Naive thymus-derived CD4-positive, alpha-beta T cell (primary cell): ENCODE measurements around the gene WNT10A. TPM values are rescaled to one million over a fixed set of nuclear protein-coding genes. Genes with fewer than 3 reads are reported as not detected.

Experiments
- ATAC-seq: fragments of 150-1000 bp; cut with Tn5 transposase; 2 replicates; pipeline ENCODE4 v1.10.0; 2021; ENCODE audit warnings: mild to moderate bottlenecking, moderate library complexity
- CTCF ChIA-PET: fragments of 350-600 bp; sonication (Branson Sonifier 250); formaldehyde crosslinking; loops from one replicate; lab custom pipeline; 2021; ENCODE audit warnings: antibody characterized with exemption; lab: Charles Lee
- POLR2A ChIA-PET: fragments of 350-600 bp; sonication (Branson Sonifier 250); formaldehyde crosslinking; loops from one replicate; lab custom pipeline; 2021; ENCODE audit warnings: antibody characterized with exemption, inconsistent platforms; lab: Charles Lee
- DNase-seq, 9 donors: peaks; one replicate each; pipeline versions ENCODE4 v3.0.0 to v3.0.0-alpha.2; 2020 to 2022; ENCODE audit warnings: mixed read lengths in 1 of 9
- H3K27ac ChIP-seq: one replicate; pipeline ENCODE4 v1.7.0; 2013; ENCODE audit warnings: mild to moderate bottlenecking, low read depth, low read length, moderate library complexity
- H3K27me3 ChIP-seq, 2 donors: one replicate each; pipeline ENCODE4 v1.7.0; 2013; ENCODE audit warnings: low read length in 2 of 2, mild to moderate bottlenecking in 2 of 2, moderate library complexity in 2 of 2; ENCODE audit not compliant: control insufficient read depth in 2 of 2, insufficient read depth in 2 of 2
- H3K36me3 ChIP-seq, 3 experiments: 1 replicate in 2 of 3; 2 replicates in 1 of 3; pipeline ENCODE4 v1.7.0; 2013; ENCODE audit warnings: low read length in 3 of 3, mild to moderate bottlenecking in 3 of 3, moderate library complexity in 1 of 3; ENCODE audit not compliant: insufficient read depth in 3 of 3, control insufficient read depth in 2 of 3
- H3K4me1 ChIP-seq, 2 donors: one replicate each; pipeline ENCODE4 v1.7.0; 2013; ENCODE audit warnings: low read length in 2 of 2, mild to moderate bottlenecking in 2 of 2, moderate library complexity in 1 of 2; ENCODE audit not compliant: control insufficient read depth in 2 of 2, insufficient read depth in 2 of 2
- H3K4me3 ChIP-seq: 2 replicates; pipeline ENCODE4 v1.7.0; 2013; ENCODE audit warnings: mild to moderate bottlenecking, low read length
- H3K9me3 ChIP-seq, 3 experiments: 1 replicate in 2 of 3; 2 replicates in 1 of 3; pipeline ENCODE4 v1.7.0; 2013; ENCODE audit warnings: low read length in 3 of 3; ENCODE audit not compliant: control insufficient read depth in 2 of 3
- H3K27ac Mint-ChIP-seq, 9 donors: one replicate each; pipeline ENCODE4 v1.8.0; 2020 to 2022; ENCODE audit warnings: mixed read lengths in 9 of 9, mild to moderate bottlenecking in 8 of 9, moderate library complexity in 5 of 9, inconsistent platforms in 2 of 9
- H3K27me3 Mint-ChIP-seq, 5 donors: one replicate each; pipeline ENCODE4 v1.8.0; 2021 to 2022; ENCODE audit warnings: mixed read lengths in 5 of 5, mild to moderate bottlenecking in 1 of 5
- H3K36me3 Mint-ChIP-seq, 5 donors: one replicate each; pipeline ENCODE4 v1.8.0; 2020 to 2022; ENCODE audit warnings: mixed read lengths in 5 of 5, mild to moderate bottlenecking in 3 of 5, inconsistent platforms in 1 of 5
- H3K4me1 Mint-ChIP-seq, 7 donors: one replicate each; pipeline ENCODE4 v1.8.0; 2020 to 2022; ENCODE audit warnings: mixed read lengths in 7 of 7, mild to moderate bottlenecking in 3 of 7, inconsistent platforms in 1 of 7
- H3K4me3 Mint-ChIP-seq, 10 donors: one replicate each; pipeline ENCODE4 v1.8.0; 2020 to 2022; ENCODE audit warnings: mild to moderate bottlenecking in 10 of 10, mixed read lengths in 10 of 10, moderate library complexity in 6 of 10, inconsistent platforms in 2 of 10
- H3K9me3 Mint-ChIP-seq, 11 donors: one replicate each; pipeline ENCODE4 v1.8.0; 2020 to 2022; ENCODE audit warnings: mixed read lengths in 11 of 11, mild to moderate bottlenecking in 4 of 11, inconsistent platforms in 1 of 11, moderate library complexity in 1 of 11
- intact Hi-C, 2 donors: fragments of 100-400 bp; cut with micrococcal nuclease; formaldehyde crosslinking; loops; one replicate each; pipeline ENCODE4 v1.15.1; 2023
- polyA plus RNA-seq, 2 donors: library from polyadenylated mRNA; unstranded; fragments of 300-500 nt; fragmentation: Illumina TruSeq; gene quantifications; one replicate each; pipeline ENCODE4 v1.2.3, GENCODE V29; 2021
- total RNA-seq, 6 experiments: library from RNA in 5 of 6; stranded (reverse) in 5 of 6; gene quantifications; 1 replicate in 5 of 6; 2 replicates in 1 of 6; pipeline ENCODE4 v1.2.3 and lab custom pipeline; 2021 to 2026

The WNT10A gene
- total and polyA plus RNA-seq, 7 experiments from 2014 or later = 0.19 to 4.2 (median 2.8) TPM

- Histone ChIP-seq H3K4me1 (peaks cover 32 to 41% of the 10 kb centered on the region in 2 donors), H3K36me3 (no peaks in the 10 kb centered on the region), H3K27me3 (peaks cover 0 to 3% of the 10 kb centered on the region in 2 donors), H3K4me3 (no peak overlapping the region), H3K27ac (no peak overlapping the region), H3K9me3 (no peaks in the 10 kb centered on the region)
- no peaks in the 10 kb centered on the region for H3K9me3 Mint-ChIP-seq
- H3K27ac Mint-ChIP-seq = no peak overlapping the region
- H3K4me1 Mint-ChIP-seq = peaks cover 29 to 39% (median 34%) of the 10 kb centered on the region in 7 donors
- H3K36me3 Mint-ChIP-seq = peaks cover 0 to 5% (median 0%) of the 10 kb centered on the region in 5 donors
- H3K4me3 Mint-ChIP-seq = no peak overlapping the region
- POLR2A ChIA-PET = interaction anchor here (13.6 kb wide), 1 partner anchor 20 kb away, joined by 305 read pairs; the partner anchor contains the start of gene WNT10A
- peaks cover 23 to 70% (median 43%) of the 10 kb centered on the region in 5 donors for H3K27me3 Mint-ChIP-seq
- no peak for ATAC-seq
- DNase-seq = no peak
- intact Hi-C loops = loop anchor here (5.0 to 10.0 kb wide), 10 partner anchors 187 to 614 kb away; partner anchors contain the start of genes CNOT9 (in 2 of the 2), GMPPA (in 2 of the 2), USP37 (in 2 of the 2) and DNAJB2 (in 1 of the 2)
- CTCF ChIA-PET = interaction anchor here (0.6 to 15.8 kb wide), 5 partner anchors 11 to 47 kb away, joined by 3 to 627 read pairs (median 10); partner anchors contain the start of gene WNT10A
Observed at GRCh38 chr2:218899147-218899546, 18.5 kb downstream of the WNT10A start.

GRCh38 chr2:218902427-218902826 lies 21.8 kb downstream of the WNT10A start:
- peaks cover 6 to 12% of the 10 kb centered on the region in 2 donors for H3K4me1 ChIP-seq
- Mint-ChIP-seq H3K36me3 (peaks cover 0 to 4% (median 0%) of the 10 kb centered on the region in 5 donors), H3K4me1 (peaks cover 8 to 12% (median 11%) of the 10 kb centered on the region in 7 donors), H3K4me3 (no peak overlapping the region), H3K27ac (no peak overlapping the region), H3K9me3 (no peaks in the 10 kb centered on the region), H3K27me3 (peaks cover 36 to 68% (median 55%) of the 10 kb centered on the region in 5 donors)
- CTCF ChIA-PET = interaction anchor here (15.8 kb wide), 1 partner anchor 24 kb away, joined by 627 read pairs; the partner anchor contains the start of gene WNT10A
- intact Hi-C loops = no loop called here
- no peaks in the 10 kb centered on the region for H3K36me3 ChIP-seq
- DNase-seq = no peak
- peaks cover 0 to 3% of the 10 kb centered on the region in 2 donors for H3K27me3 ChIP-seq
- POLR2A ChIA-PET = no interaction called here
- ATAC-seq = no peak
- no peak overlapping the region for H3K27ac ChIP-seq
- no peaks in the 10 kb centered on the region for H3K9me3 ChIP-seq
- H3K4me3 ChIP-seq = no peak overlapping the region

- intact Hi-C loops = no loop called here
- no peaks in the 10 kb centered on the region for H3K9me3 Mint-ChIP-seq
Observed at GRCh38 chr2:218904176-218904575, 23.5 kb downstream of the WNT10A start.

DNA sequence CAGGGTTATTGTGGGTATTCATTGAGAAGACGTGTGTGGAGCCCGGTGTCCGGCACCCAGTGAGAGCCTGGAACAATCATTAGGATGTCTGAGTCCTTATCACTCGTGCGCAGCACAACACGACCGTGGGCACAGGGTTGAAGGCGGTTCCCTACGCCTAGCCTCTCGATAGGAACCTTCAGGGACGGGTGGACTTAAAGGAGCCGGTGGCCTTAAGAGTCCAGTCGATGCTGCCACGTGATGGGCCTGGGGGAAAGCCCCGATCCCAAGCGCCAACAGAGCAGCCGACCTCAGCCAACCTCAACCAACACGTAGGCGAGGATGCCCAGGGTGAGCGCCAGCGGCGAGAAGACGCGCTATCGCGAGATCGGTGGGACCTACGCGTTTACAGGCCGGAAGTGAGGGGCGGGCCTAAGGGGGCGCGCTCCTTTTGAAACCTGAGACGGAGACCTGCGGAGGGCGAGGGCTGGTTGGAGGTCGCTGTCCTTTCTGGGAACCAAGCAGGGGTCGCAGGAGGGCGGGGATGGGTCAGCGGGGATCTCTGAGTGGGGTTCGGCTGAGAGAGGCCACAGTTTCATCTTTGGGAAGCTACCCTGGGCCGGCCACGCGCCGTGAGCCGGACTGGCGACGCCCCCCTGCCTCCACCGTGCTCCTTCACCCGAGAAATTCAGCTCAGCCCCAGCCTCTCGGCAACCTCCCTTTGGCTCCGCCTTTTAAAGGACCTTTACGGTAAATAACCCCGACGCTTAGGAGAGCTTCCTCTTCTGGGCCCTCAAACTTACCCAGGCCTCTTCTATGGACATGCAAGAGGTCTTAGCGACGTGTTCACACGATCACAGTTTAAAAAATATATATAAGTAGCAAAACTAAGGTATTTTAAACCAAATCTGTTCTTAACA lies 28.3 kb downstream of the WNT10A start:
- Mint-ChIP-seq H3K27me3 (peaks cover 14 to 38% (median 16%) of the 10 kb centered on the region in 5 donors), H3K9me3 (no peaks in the 10 kb centered on the region), H3K27ac (peak overlapping the region in 8 of 9 donors; percentile 10 to 88 (median 80)), H3K4me3 (peak overlapping the region; percentile 82 to 94 (median 86)), H3K36me3 (no peaks in the 10 kb centered on the region), H3K4me1 (peaks cover 0 to 12% (median 6%) of the 10 kb centered on the region in 7 donors)
- H3K27ac ChIP-seq = peak overlapping the region; percentile 53
- intact Hi-C loops = loop anchor here in 1 of 2 donors (1.0 to 2.0 kb wide), 6 partner anchors 11 to 250 kb away; partner anchors contain the start of genes BCS1L, RNF25, STK36 and TTLL4
- peak; percentile 98 for ATAC-seq
- H3K9me3 ChIP-seq = no peaks in the 10 kb centered on the region
- H3K36me3 ChIP-seq = no peaks in the 10 kb centered on the region
- ChIA-PET CTCF (interaction anchor here (2.3 kb wide), 1 partner anchor 10 kb away, joined by 10 read pairs; no protein-coding TSS in a partner anchor), POLR2A (interaction anchor here (1.3 kb wide), 1 partner anchor 11 kb away, joined by 3 read pairs; no protein-coding TSS in a partner anchor)
- peak overlapping the region; percentile 65 for H3K4me3 ChIP-seq
- DNase-seq = peak; percentile 78 to 89 (median 86)
- peaks cover 10 to 12% of the 10 kb centered on the region in 2 donors for H3K4me1 ChIP-seq
- no peaks in the 10 kb centered on the region for H3K27me3 ChIP-seq

More at GRCh38 chr2:218904176-218904575, 23.5 kb downstream of the WNT10A start:
- Mint-ChIP-seq H3K4me3 (no peak overlapping the region), H3K27me3 (peaks cover 36 to 62% (median 47%) of the 10 kb centered on the region in 5 donors), H3K4me1 (peaks cover 0 to 11% (median 6%) of the 10 kb centered on the region in 7 donors), H3K36me3 (peaks cover 0 to 4% (median 0%) of the 10 kb centered on the region in 5 donors), H3K27ac (no peak overlapping the region)
- Histone ChIP-seq H3K36me3 (no peaks in the 10 kb centered on the region), H3K27ac (no peak overlapping the region), H3K27me3 (peaks cover 0 to 3% of the 10 kb centered on the region in 2 donors), H3K4me3 (no peak overlapping the region), H3K4me1 (peaks cover 6 to 7% of the 10 kb centered on the region in 2 donors), H3K9me3 (no peaks in the 10 kb centered on the region)
- ATAC-seq (no peak), DNase-seq (no peak)
- ChIA-PET CTCF (interaction anchor here (15.8 kb wide), 1 partner anchor 26 kb away, joined by 627 read pairs; the partner anchor contains the start of gene WNT10A), POLR2A (interaction anchor here (0.6 kb wide), 2 partner anchors 18 to 684 kb away, joined by 3 read pairs; no protein-coding TSS in a partner anchor)

DNA sequence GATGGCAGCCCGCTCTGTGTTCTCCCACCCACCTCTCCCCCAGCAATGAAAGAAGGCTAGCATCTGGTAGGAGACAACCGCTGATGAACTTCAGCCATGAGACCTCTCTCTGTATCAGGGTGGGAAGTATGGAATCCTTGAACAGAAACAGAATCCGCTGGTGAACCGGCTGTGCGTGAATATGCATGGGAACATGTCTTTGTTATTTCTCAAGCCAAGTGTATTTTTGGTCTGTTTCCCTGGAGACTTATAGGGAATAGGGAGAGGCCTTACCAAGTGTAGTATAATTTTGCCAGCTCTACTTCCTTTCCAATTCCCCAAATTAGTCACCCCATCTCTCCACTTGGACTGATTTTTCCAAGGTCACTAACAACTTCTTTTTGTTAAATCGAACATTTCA lies 30.1 kb downstream of the WNT10A start:
- intact Hi-C loops = loop anchor here in 1 of 2 donors (5.0 kb wide), 1 partner anchor 33 kb away; no protein-coding TSS in a partner anchor
- H3K27ac ChIP-seq = no peak overlapping the region
- Mint-ChIP-seq H3K36me3 (no peaks in the 10 kb centered on the region), H3K4me3 (no peak overlapping the region), H3K9me3 (no peaks in the 10 kb centered on the region), H3K27me3 (peaks cover 12 to 42% (median 15%) of the 10 kb centered on the region in 5 donors), H3K27ac (no peak overlapping the region), H3K4me1 (peaks cover 0 to 12% (median 6%) of the 10 kb centered on the region in 7 donors)
- CTCF ChIA-PET = interaction anchor here (0.7 to 2.3 kb wide), 3 partner anchors 12 to 166 kb away, joined by 3 to 10 read pairs (median 4); no protein-coding TSS in a partner anchor
- H3K9me3 ChIP-seq = no peaks in the 10 kb centered on the region
- no peak for DNase-seq
- POLR2A ChIA-PET = no interaction called here
- H3K36me3 ChIP-seq = no peaks in the 10 kb centered on the region
- H3K27me3 ChIP-seq = no peaks in the 10 kb centered on the region
- no peak for ATAC-seq
- H3K4me1 ChIP-seq = peaks cover 10 to 12% of the 10 kb centered on the region in 2 donors
- H3K4me3 ChIP-seq = no peak overlapping the region

- Histone ChIP-seq H3K27ac (no peak overlapping the region), H3K27me3 (no peaks in the 10 kb centered on the region), H3K4me1 (no peaks in the 10 kb centered on the region), H3K9me3 (no peaks in the 10 kb centered on the region), H3K4me3 (no peak overlapping the region), H3K36me3 (no peaks in the 10 kb centered on the region)
- H3K9me3 Mint-ChIP-seq = peaks cover 3 to 15% (median 7%) of the 10 kb centered on the region in 11 donors
- H3K27me3 Mint-ChIP-seq = peaks cover 40 to 75% (median 59%) of the 10 kb centered on the region in 5 donors
- intact Hi-C loops = no loop called here
- no peaks in the 10 kb centered on the region for H3K4me1 Mint-ChIP-seq
- POLR2A ChIA-PET = no interaction called here
- H3K36me3 Mint-ChIP-seq = peaks cover 0 to 9% (median 0%) of the 10 kb centered on the region in 5 donors
- ATAC-seq = no peak
- CTCF ChIA-PET = no interaction called here
- H3K4me3 Mint-ChIP-seq = no peak overlapping the region
- H3K27ac Mint-ChIP-seq = no peak overlapping the region
- no peak for DNase-seq
Observed at GRCh38 chr2:218920504-218920903, 39.9 kb downstream of the WNT10A start.
